GM19351 (cell line): ENCODE data around the gene ESPL1.

Source experiments
- ATAC-seq: cut with Tn5 transposase; IDR thresholded peaks from one replicate; pipeline ENCODE4 v1.9.1; 2021; ENCODE audit warnings: mild to moderate bottlenecking, moderate library complexity; ENCODE audit not compliant: unreplicated experiment

Gene ESPL1

DNA sequence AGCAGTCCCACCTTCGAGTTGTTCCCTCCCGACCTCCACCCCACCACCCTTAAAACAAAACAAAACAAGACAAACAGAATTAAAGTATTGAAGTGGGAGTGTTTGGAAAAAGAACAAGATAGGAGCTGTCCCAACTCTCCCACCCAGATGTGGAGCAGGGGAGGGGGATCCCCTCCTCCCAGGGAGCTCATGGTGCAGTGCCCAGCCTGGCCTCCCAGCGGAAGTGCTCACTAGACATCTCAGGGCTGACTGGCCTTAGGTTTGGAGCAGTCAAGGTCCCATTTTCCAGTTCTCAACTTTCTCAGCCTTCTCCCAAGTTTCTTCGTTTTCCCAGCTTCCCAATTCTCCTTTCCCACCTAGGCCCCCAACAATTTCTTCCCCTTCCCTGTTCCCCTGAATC is 65.2 kb downstream of the ESPL1 start:
- ATAC-seq = no peak

DNA sequence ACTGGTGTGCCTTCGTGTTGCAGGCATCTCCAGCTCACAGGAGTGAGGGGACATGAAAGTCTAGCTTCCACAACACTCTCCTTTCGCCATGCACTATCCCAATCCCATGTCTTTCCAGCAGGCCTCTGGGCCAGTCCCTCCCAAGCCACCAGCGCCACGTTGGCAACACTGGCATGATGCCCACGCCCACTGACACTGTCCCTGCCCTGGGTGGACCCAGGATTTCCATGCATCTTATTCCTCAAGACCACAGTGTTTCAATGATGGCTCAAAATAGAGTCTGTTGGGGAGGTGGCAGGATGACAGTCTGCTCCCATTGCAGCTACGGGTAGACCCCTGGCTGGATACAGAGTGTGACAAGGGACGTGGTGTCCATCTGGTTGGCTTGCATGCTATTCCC is 65.7 kb downstream of the ESPL1 start:
- no peak for ATAC-seq

DNA sequence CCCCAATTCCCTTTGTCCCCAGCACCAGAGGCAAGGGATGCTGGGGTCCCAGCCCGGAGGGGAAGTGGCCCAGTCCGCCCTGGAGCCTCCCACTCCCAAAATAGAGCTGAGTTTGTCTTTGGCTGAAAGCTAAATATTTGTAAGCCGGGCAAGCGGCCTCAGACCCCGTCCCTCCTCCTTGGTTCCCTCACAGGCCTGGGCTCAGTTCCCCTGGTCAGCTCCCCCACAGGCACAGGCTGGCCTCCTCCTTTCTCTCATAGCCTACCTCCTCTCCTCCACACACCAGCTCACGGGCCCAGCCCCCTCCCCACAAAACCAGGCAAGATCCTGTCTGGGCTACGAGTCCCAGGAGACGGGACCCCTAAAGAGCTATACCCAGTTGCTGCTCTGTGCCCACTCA is 66.7 kb downstream of the ESPL1 start:
- no peak for ATAC-seq

DNA sequence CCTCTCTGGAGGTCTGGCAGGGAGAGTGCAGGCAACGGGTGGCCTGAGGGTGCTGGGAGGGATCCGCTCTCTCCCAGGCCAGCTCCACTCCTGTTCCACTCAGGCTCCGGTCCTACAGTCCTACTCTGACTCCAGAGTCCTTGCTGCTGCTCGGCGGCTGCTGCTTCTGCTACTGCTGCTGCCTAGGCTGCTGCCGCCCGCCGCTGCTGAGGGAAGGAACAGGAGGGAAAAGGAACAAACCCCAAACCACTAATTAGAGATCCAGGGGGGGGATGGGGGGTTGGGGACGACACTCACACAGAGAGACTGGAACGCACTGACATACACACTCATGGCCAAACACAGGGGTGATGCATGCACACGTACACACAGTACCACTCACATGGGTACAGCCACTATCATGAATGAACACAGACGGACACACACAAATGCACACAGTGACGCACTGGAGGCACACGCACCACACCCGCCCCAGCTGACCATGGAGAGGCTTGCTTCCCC is 68.1 kb downstream of the ESPL1 start, which contains the start of gene SP7:
Gene SP7 (minus strand): TSS at position 174 of the 501 bp plus-strand sequence. CDS start 708 bp downstream, outside the sequence.
- no peak for ATAC-seq

DNA sequence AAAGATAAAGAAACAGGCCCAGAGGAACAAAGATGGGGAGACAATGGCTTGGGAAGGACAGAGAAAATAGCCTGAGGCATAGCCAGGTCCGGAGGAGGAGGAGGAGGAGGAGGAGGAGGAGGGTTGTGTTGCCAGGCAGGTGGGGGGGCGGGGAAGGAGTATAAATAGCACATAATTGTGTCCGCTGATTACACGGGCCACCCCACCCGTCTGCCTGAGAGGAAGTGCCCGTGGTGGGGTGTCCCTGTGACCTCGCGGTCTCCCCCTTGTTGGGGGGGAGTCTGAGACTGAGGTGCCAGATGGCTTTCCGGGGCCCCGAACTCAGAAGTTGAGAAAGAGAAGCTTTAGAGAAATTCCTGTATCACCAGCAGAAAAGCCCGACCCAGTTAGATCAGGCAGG is 69.9 kb downstream of the ESPL1 start:
- ATAC-seq = no peak

DNA sequence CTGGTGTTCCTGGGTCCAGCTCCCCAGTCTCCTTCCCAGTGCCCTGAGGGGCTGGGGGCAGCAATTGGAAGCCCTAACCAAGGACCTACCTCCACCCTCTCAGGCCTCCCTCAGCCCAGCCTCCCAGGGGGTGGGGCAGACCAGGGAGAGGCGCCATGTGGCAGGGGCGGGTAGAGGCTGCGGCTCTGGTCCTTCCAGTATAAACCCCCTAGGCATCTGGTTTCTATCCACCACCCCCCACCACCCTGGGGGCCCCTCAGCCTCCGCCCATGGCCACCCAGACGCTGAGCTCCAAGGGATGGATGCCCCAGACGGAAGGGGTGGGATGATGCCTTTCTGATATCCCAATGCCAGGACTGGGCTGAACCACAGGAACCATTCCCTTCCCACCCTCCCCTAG is 70.8 kb downstream of the ESPL1 start:
- no peak for ATAC-seq

DNA sequence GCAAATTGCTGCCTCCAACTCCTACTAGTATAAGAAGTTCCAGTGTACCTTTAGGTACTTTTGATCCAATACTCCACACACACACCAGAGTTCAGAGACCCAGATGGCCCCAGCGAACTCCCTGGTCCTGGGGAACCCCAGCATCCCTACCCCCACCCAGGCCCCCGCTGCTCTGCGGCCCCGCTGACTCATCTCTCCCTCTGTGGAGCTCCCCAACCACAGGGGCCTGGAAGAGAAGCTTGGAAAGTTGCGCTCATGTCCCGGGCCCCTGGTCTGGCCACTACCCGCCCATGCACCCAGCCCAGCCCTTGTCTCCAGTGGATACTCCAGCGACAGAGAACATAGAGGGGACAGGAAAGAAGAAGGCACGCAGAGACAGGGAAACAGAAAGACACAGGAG is 72.3 kb downstream of the ESPL1 start:
- ATAC-seq = no peak
